GM12801 (cell line): ENCODE results near the gene SEC24B.

Experiments
- CTCF ChIP-seq: IDR thresholded peaks from one replicate; pipeline ENCODE4 v1.5.1; 2011; ENCODE audit warnings: control low read depth; ENCODE audit not compliant: insufficient read length; ENCODE audit errors: extremely low read depth

SEC24B gene

GRCh38 chr4:109574931-109575804 lies 141.6 kb downstream of the SEC24B start:
- no peak for TF ChIP-seq CTCF

- TF ChIP-seq CTCF: no peak
Measured at GRCh38 chr4:109576462-109576861, 142.8 kb downstream of the SEC24B start.

GRCh38 chr4:109578846-109579245 lies 145.2 kb downstream of the SEC24B start:
- no peak for TF ChIP-seq CTCF

GRCh38 chr4:109588176-109588575 lies 154.6 kb downstream of the SEC24B start:
- TF ChIP-seq CTCF: no peak

- no peak for TF ChIP-seq CTCF
Measured at GRCh38 chr4:109589119-109589518, 155.5 kb downstream of the SEC24B start.

GRCh38 chr4:109589605-109590004 lies 156.0 kb downstream of the SEC24B start:
- no peak for TF ChIP-seq CTCF
